ENCODE measurements around the gene ST3GAL4.

DNA sequence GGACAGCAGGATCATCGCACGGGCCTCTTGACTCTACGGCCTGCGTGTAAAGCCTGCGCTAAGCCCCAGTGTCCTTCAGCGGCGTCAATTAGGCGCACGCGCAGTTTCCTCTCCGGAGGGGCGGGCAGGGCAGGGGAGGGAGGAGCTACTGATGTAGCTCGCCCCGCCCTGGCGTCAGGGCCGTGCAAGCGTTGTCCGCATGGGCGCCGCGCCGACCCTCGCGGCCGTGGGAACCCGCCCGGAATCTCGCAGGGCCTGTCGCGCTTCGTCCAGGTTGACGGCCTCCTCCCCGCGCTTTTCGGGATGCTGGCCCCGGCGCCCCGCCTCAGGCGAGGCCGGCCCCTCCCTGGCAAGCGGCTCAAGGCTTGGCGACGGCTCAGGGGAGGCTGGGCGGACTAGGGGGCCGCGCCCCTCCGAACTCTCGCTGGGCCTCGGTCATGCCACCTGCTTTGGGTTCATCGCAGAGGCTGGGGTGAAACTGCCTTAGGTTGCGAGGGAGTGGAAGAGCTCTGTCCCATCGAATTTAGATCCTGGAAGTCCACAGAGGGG, 61.1 kb downstream of the ST3GAL4 start:
- TF ChIP-seq EZH2 (IDR thresholded peaks at IDR 0.05; ENCODE audit: insufficient read depth, poor library complexity, severe bottlenecking) (no peak), EZH2phosphoT487 (IDR thresholded peaks at IDR 0.05; ENCODE audit: insufficient read depth, low read depth) (no peak)

All from GM23248 (cell line).